Measurements from ENCODE around the gene CNRIP1. TPM values are rescaled to one million over a fixed set of nuclear protein-coding genes. Genes with fewer than 3 reads are reported as not detected.

Gene CNRIP1
- polyA plus RNA-seq, 1 donor (not counting 4 experiments of a cell fraction or from before 2014, with no cell fraction given), result 0.04 TPM

GRCh38 chr2:68295516-68295915 lies 24.2 kb downstream of the CNRIP1 start:
- no peak overlapping the region for H3K4me2 ChIP-seq (ENCODE audit: control insufficient read depth, extremely low read depth, insufficient read depth, low read depth, low read length)
- FAIRE-seq, result no peak
- no peaks in the 10 kb centered on the region for H3K9me3 ChIP-seq (ENCODE audit: control insufficient read depth, low read depth, low read length)
- no peak overlapping the region for H2AFZ ChIP-seq (ENCODE audit: control insufficient read depth, low read length)
- no peak for TF ChIP-seq EZH2 (IDR thresholded peaks at IDR 0.05; ENCODE audit: low read length)
- TF ChIP-seq CTCF (optimal IDR thresholded peaks at IDR 0.05 in 1 of 3, IDR thresholded peaks at IDR 0.05 in 1 of 3, conservative IDR thresholded peaks at IDR 0.05 in 1 of 3; ENCODE audit: extremely low read depth in 1 of 3, insufficient read depth in 2 of 3, low read length in 3 of 3), result no peak
- no peaks in the 10 kb centered on the region for H3K27me3 ChIP-seq (ENCODE audit: control insufficient read depth, extremely low read depth, insufficient read depth, low read length)
- no peaks in the 10 kb centered on the region for H4K20me1 ChIP-seq (ENCODE audit: control insufficient read depth, extremely low read depth, insufficient read depth, low read length)
- H3K9me1 ChIP-seq (ENCODE audit: control insufficient read depth, extremely low read depth, insufficient read depth, low read length), result no peaks in the 10 kb centered on the region
- no peaks in the 10 kb centered on the region for H3K4me1 ChIP-seq (ENCODE audit: control insufficient read depth, extremely low read depth, insufficient read depth, low read length)
- H3K9ac ChIP-seq (ENCODE audit: control insufficient read depth, extremely low read depth, insufficient read depth, low read length), result no peak overlapping the region
- no peaks in the 10 kb centered on the region for H3K79me2 ChIP-seq (ENCODE audit: control insufficient read depth, insufficient read depth, low read length)
- H3K36me3 ChIP-seq (ENCODE audit: control insufficient read depth in 2 of 2, extremely low read depth in 1 of 2, insufficient read depth in 2 of 2, low read length in 2 of 2), result no peaks in the 10 kb centered on the region
- no peak for DNase-seq (ENCODE audit: low read depth, low spot score)
- H3K27ac ChIP-seq (ENCODE audit: control insufficient read depth, insufficient read depth, low read length), result no peak overlapping the region
- no peak overlapping the region for H3K4me3 ChIP-seq (ENCODE audit: control insufficient read depth in 2 of 3, extremely low read depth in 1 of 3, insufficient read depth in 2 of 3, low read depth in 1 of 3, low read length in 3 of 3)
- dilution Hi-C loops (cut with MboI; ENCODE audit: extremely low pct_ligation_motif_present, low sequenced_read_pairs), result no loop called here

- TF ChIP-seq EZH2 (IDR thresholded peaks at IDR 0.05; ENCODE audit: low read length) (no peak), CTCF (optimal IDR thresholded peaks at IDR 0.05 in 1 of 3, IDR thresholded peaks at IDR 0.05 in 1 of 3, conservative IDR thresholded peaks at IDR 0.05 in 1 of 3; ENCODE audit: extremely low read depth in 1 of 3, insufficient read depth in 2 of 3, low read length in 3 of 3) (no peak)
- H4K20me1 ChIP-seq (ENCODE audit: control insufficient read depth, extremely low read depth, insufficient read depth, low read length), result no peaks in the 10 kb centered on the region
- no peak overlapping the region for H2AFZ ChIP-seq (ENCODE audit: control insufficient read depth, low read length)
- no peaks in the 10 kb centered on the region for H3K36me3 ChIP-seq (ENCODE audit: control insufficient read depth in 2 of 2, extremely low read depth in 1 of 2, insufficient read depth in 2 of 2, low read length in 2 of 2)
- H3K9me3 ChIP-seq (ENCODE audit: control insufficient read depth, low read depth, low read length), result no peaks in the 10 kb centered on the region
- H3K9me1 ChIP-seq (ENCODE audit: control insufficient read depth, extremely low read depth, insufficient read depth, low read length), result no peaks in the 10 kb centered on the region
- FAIRE-seq, result no peak
- no peak for DNase-seq (ENCODE audit: low read depth, low spot score)
- H3K4me3 ChIP-seq (ENCODE audit: control insufficient read depth in 2 of 3, extremely low read depth in 1 of 3, insufficient read depth in 2 of 3, low read depth in 1 of 3, low read length in 3 of 3), result no peak overlapping the region
- no peaks in the 10 kb centered on the region for H3K79me2 ChIP-seq (ENCODE audit: control insufficient read depth, insufficient read depth, low read length)
- no peak overlapping the region for H3K9ac ChIP-seq (ENCODE audit: control insufficient read depth, extremely low read depth, insufficient read depth, low read length)
- no peak overlapping the region for H3K27ac ChIP-seq (ENCODE audit: control insufficient read depth, insufficient read depth, low read length)
- dilution Hi-C loops (cut with MboI; ENCODE audit: extremely low pct_ligation_motif_present, low sequenced_read_pairs), result no loop called here
- H3K4me2 ChIP-seq (ENCODE audit: control insufficient read depth, extremely low read depth, insufficient read depth, low read depth, low read length), result no peak overlapping the region
- H3K4me1 ChIP-seq (ENCODE audit: control insufficient read depth, extremely low read depth, insufficient read depth, low read length), result no peaks in the 10 kb centered on the region
- no peaks in the 10 kb centered on the region for H3K27me3 ChIP-seq (ENCODE audit: control insufficient read depth, extremely low read depth, insufficient read depth, low read length)
Observed at GRCh38 chr2:68294913-68295312, 24.8 kb downstream of the CNRIP1 start.
